Uterus (tissue), 2 donors: ENCODE results near the gene VPS16.

Experiments
- CTCF ChIP-seq, 4 experiments: fragments of 200-600 bp in 2 of 4; fragments of 450-650 bp in 2 of 4; sonication (generic) in 2 of 4; IDR thresholded peaks; one replicate each; pipeline ENCODE4 v1.5.1; 2016 to 2019; ENCODE audit warnings: antibody characterized with exemption in 4 of 4, mild to moderate bottlenecking in 2 of 4, moderate library complexity in 1 of 4
- POLR2A ChIP-seq, 2 donors: fragments of 450-650 bp; IDR thresholded peaks; one replicate each; pipeline ENCODE4 v1.6.1; 2016; ENCODE audit warnings: antibody characterized with exemption in 2 of 2, mild to moderate bottlenecking in 1 of 2, moderate library complexity in 1 of 2

GRCh38 chr20:2814587-2815051 is 25.9 kb upstream of the VPS16 start, which contains the start of gene C20orf141:
- TF ChIP-seq POLR2A (IDR thresholded peaks at IDR 0.05) (no peak), CTCF (IDR thresholded peaks at IDR 0.05) (no peak)
